DMS153 (cell line): ENCODE measurements around the gene PCDHB6.
"Not testable (repeated sequence)": the region's sequence is repeated elsewhere in the genome, so short reads cannot be mapped to it uniquely, and the experiment has no call there.

Source experiments
- DNase-seq: peaks from one replicate; lab custom pipeline; 2025; lab: John Stamatoyannopoulos, UW

The PCDHB6 gene

DNA sequence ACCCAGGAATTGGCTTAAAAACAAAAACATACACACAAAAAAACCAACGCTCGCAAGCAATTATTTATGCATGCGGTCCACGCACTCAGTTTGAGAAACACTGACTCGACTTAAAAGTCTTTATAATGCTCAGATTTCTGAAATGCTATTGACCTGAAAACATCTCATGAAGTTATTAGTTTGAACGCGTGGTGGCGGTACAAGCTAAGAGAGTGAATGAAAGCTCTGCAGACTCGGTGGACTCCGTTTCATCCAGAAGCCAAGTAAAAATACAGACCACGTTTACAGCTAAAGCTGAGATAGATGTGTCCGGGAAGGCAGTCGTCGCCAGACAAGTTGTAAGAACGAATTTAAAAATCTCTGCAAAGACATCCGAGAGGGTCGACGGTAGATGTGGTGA is at the start of gene PCDHB6:
Gene PCDHB6, plus strand, starts transcription at position 246 of the 400 bp plus-strand sequence. CDS start 201 bp downstream, outside the sequence.
- no peak for DNase-seq

DNA sequence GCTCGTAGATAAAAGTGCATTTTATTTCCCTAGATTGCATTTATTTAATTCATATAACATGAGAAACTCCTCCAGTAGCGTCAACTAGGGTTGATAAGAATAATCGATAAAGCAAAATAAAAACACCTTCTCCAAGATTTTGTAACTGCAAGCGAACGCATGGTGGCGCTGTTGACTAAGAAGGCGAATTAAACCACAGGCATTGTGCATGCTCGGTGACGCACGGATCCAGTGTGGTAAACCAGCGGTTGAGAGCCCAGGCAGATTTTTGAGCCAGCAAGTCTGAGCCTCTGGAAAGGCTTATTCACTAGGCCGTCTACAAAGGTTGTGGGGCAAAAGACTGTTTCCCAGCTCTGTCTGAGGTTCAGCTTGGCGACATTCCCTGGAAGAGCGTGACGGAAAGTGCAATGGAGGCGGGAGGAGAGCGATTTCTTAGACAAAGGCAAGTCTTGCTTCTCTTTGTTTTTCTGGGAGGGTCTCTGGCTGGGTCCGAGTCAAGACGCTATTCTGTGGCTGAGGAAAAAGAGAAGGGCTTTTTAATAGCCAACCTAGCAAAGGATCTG is 49.5 kb upstream of the PCDHB6 start, which contains the start of gene PCDHB3:
Gene PCDHB3, plus strand, starts transcription at position 231 of the 563 bp plus-strand sequence. Its CDS starts 177 bp downstream, at position 408.
- peak; percentile 64 for DNase-seq

DNA sequence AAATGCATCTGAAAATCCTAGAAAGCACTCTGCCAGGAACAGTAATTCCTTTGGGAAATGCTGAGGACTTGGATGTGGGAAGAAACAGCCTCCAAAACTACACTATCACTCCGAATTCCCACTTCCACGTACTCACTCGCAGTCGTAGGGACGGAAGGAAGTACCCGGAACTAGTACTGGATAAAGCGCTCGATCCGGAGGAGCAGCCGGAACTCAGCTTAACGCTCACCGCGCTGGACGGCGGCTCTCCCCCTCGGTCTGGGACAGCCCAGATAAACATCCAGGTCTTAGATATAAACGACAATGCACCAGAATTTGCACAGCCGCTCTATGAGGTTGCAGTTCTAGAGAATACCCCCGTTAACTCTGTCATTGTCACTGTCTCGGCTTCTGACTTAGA is 48.8 kb upstream of the PCDHB6 start:
- no peak for DNase-seq

DNA sequence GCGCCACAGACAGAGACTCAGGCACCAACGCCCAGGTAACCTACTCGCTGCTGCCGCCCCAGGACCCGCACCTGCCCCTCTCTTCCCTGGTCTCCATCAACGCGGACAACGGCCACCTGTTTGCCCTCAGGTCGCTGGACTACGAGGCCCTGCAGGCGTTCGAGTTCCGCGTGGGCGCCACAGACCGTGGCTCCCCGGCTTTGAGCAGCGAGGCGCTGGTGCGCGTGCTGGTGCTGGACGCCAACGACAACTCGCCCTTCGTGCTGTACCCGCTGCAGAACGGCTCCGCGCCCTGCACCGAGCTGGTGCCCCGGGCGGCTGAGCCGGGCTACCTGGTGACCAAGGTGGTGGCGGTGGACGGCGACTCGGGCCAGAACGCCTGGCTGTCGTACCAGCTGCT is 47.8 kb upstream of the PCDHB6 start:
- DNase-seq, result not testable (repeated sequence)

DNA sequence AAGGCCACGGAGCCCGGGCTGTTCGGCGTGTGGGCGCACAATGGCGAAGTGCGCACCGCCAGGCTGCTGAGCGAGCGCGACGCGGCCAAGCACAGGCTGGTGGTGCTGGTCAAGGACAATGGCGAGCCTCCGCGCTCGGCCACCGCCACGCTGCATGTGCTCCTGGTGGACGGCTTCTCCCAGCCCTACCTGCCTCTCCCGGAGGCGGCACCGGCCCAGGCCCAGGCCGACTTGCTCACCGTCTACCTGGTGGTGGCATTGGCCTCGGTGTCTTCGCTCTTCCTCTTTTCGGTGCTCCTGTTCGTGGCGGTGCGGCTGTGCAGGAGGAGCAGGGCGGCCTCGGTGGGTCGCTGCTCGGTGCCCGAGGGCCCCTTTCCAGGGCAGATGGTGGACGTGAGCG is 47.4 kb upstream of the PCDHB6 start:
- DNase-seq, result not testable (repeated sequence)

DNA sequence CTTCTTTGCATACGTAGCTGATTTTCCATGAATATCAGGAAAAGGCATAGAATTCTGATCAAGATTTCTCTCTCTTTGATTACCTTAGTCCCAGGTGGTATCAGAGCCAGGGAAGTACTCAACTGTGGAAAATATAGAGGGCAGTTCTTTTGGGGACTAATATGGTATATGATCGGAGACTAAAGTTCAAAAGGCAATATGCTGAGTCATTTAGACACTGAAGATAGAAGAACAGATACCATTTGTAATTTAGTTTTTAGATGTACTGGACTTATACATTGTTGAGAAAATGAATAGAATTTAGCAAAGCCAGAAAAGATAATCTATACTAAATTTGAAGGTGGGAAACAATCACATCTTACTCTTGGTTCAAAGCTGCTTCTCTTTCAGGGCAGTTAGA is 44.5 kb upstream of the PCDHB6 start:
- no peak for DNase-seq

DNA sequence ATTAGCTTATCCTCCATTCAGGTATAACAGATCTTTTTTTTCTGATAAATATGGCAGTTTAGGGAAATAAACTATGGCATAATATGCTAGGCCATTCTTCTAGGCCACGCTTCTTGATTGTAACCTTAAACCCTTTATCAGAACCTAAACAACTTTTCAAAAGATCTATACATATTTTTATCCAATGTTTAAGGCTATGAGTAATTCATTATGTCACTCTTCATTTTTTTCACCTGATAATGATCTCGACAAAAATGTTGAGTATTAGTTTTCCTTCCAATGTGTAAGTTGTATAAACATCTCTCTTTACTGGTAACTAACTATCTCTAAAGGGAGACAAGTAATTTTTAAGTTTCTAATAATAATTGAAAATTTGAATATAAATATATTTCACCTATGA is 30.6 kb upstream of the PCDHB6 start:
- no peak for DNase-seq

DNA sequence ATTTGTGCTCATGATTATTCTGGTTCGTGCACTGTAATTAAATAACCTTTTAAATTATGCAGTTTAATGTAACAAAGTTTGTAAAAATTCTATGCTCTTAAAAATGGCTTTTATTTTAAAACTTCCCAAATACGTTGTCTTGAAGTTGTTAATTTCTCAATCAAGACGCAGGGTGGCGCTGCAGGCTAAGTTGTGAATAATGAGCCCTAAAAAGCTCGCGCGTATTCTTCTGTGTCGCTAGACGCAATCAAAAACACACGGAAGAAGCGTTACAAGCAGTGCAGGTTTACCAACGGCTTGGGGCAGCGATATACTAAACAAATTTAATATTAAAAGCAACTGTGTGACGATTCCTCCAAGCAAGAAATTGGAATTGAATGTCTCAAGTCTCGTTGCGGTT is 28.3 kb upstream of the PCDHB6 start, which contains the start of gene PCDHB4:
Gene PCDHB4, plus strand, starts transcription at position 256 of the 400 bp plus-strand sequence. CDS start 181 bp downstream, outside the sequence.
- DNase-seq, result no peak

DNA sequence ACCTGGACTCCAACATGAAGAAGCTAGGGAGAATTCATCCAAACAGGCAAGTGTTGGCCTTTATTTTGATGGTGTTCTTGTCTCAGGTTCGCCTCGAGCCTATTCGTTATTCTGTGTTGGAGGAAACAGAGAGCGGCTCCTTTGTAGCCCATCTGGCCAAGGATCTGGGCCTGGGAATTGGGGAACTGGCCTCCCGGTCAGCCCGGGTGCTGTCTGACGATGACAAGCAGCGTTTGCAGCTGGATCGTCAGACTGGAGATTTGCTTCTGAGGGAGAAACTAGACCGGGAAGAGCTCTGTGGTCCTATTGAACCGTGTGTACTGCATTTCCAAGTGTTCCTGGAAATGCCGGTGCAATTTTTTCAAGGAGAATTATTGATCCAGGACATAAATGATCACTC is 27.9 kb upstream of the PCDHB6 start:
- DNase-seq, result no peak

DNA sequence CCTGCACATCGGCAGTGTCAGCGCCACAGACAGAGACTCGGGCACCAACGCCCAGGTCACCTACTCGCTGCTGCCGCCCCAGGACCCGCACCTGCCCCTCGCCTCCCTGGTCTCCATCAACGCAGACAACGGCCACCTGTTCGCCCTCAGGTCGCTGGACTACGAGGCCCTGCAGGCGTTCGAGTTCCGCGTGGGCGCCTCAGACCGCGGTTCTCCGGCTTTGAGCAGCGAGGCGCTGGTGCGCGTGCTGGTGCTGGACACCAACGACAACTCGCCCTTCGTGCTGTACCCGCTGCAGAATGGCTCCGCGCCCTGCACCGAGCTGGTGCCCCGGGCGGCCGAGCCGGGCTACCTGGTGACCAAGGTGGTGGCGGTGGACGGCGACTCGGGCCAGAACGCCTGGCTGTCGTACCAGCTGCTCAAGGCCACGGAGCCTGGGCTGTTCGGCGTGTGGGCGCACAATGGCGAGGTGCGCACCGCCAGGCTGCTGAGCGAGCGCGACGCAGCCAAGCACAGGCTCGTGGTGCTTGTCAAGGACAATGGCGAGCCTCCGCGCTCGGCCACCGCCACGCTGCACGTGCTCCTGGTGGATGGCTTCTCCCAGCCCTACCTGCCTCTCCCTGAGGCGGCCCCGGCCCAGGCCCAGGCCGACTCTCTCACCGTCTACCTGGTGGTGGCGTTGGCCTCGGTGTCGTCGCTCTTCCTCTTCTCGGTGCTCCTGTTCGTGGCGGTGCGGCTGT is 26.3 kb upstream of the PCDHB6 start:
- DNase-seq, result not testable (repeated sequence)

DNA sequence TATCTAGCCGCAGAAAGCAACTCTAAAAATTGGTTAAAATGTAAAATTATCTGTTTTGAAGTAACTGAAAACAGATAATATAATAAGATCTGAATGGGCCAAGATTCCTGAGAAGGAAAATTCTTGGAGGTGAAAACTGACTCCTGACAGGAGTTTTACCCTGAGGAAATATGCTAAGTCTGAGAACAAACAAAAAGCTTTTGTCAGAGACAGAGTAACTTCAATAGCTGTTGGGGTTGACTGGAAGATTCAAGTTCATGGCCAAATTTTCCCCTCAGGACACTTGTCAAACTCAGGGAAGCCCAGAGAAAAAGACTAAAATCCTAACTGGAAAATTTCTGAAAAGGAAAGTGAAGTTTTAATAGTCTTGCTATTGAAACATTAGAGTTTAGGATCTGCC is 22.6 kb upstream of the PCDHB6 start:
- no peak for DNase-seq

DNA sequence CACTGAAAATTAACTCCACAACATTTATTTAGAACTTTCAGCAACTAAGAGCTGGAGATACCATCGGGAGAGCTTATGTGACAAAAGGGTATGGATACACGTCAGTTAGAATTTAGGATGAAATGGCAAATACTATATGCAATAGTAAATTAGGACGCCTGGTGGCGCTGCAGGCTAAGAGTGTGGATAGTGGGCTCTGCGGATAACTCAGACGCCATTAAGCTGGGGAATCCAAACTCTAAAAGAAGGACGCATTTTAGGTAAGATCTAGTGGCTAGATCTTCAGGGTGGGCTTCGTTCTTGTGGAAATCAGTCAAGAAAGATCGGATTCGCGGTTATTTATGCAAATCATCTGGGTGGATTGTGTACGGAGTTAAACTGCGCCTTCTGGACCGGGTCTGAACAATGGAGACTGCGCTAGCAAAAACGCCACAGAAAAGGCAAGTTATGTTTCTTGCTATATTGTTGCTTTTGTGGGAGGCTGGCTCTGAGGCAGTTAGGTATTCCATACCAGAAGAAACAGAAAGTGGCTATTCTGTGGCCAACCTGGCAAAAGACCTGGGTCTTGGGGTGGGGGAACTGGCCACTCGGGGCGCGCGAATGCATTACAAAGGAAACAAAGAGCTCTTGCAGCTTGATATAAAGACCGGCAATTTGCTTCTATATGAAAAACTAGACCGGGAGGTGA is 14.7 kb upstream of the PCDHB6 start, which contains the start of gene PCDHB5:
Gene PCDHB5, plus strand, starts transcription at position 177 of the 688 bp plus-strand sequence. Its CDS starts 229 bp downstream, at position 406.
- no peak for DNase-seq

DNA sequence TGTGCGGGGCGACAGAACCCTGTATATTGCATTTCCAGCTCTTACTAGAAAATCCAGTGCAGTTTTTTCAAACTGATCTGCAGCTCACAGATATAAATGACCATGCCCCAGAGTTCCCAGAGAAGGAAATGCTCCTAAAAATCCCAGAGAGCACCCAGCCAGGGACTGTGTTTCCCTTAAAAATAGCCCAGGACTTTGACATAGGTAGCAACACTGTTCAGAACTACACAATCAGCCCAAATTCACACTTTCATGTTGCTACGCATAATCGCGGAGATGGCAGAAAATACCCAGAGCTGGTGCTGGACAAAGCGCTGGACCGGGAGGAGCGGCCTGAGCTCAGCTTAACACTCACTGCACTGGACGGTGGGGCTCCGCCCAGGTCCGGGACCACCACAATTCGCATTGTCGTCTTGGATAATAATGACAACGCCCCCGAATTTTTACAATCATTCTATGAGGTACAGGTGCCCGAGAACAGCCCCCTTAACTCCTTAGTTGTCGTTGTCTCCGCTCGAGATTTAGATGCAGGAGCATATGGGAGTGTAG is 14.1 kb upstream of the PCDHB6 start:
- DNase-seq, result no peak

DNA sequence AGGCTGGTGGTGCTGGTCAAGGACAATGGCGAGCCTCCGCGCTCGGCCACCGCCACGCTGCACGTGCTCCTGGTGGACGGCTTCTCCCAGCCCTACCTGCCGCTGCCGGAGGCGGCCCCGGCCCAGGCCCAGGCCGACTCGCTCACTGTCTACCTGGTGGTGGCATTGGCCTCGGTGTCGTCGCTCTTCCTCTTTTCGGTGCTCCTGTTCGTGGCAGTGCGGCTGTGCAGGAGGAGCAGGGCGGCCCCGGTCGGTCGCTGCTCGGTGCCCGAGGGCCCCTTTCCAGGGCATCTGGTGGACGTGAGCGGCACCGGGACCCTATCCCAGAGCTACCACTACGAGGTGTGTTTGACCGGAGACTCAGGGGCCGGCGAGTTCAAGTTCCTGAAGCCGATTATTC is 12.5 kb upstream of the PCDHB6 start:
- DNase-seq, result not testable (repeated sequence)

DNA sequence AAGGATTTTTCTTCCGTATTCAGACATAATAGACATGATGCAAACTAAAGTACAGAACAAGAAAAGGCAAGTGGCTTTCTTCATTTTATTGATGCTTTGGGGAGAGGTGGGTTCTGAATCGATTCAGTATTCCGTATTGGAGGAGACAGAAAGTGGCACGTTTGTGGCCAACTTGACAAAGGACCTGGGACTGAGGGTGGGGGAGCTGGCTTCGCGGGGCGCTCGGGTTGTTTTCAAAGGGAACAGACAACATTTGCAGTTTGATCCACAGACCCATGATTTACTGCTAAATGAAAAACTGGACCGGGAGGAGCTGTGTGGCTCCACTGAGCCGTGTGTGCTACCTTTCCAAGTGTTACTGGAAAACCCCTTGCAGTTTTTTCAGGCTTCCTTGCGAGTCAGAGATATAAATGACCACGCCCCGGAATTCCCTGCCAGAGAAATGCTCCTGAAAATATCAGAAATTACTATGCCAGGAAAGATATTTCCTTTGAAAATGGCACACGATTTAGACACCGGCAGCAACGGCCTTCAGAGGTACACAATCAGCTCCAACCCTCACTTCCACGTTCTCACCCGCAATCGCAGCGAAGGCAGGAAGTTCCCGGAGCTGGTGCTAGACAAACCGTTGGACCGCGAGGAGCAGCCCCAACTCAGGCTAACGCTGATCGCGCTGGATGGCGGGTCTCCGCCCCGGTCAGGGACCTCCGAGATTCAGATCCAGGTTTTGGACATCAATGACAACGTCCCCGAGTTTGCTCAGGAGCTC is 551 bp downstream of the PCDHB6 start:
- DNase-seq, result no peak

DNA sequence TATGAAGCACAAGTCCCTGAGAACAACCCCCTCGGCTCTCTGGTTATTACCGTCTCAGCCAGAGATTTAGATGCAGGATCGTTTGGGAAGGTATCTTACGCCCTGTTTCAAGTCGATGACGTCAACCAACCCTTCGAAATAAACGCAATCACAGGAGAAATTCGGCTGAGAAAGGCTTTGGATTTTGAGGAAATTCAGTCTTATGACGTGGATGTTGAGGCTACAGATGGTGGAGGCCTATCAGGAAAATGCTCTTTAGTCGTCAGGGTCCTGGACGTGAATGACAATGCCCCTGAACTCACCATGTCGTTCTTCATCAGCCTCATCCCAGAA is 1.1 kb downstream of the PCDHB6 start:
- DNase-seq, result no peak

DNA sequence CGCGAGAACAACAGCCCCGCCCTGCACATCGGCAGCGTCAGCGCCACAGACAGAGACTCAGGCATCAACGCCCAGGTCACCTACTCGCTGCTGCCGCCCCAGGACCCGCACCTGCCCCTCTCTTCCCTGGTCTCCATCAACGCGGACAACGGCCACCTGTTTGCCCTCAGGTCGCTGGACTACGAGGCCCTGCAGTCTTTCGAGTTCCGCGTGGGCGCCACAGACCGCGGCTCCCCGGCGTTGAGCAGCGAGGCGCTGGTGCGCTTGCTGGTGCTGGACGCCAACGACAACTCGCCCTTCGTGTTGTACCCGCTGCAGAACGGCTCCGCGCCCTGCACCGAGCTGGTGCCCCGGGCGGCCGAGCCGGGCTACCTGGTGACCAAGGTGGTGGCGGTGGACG is 1.8 kb downstream of the PCDHB6 start:
- DNase-seq, result not testable (repeated sequence)

DNA sequence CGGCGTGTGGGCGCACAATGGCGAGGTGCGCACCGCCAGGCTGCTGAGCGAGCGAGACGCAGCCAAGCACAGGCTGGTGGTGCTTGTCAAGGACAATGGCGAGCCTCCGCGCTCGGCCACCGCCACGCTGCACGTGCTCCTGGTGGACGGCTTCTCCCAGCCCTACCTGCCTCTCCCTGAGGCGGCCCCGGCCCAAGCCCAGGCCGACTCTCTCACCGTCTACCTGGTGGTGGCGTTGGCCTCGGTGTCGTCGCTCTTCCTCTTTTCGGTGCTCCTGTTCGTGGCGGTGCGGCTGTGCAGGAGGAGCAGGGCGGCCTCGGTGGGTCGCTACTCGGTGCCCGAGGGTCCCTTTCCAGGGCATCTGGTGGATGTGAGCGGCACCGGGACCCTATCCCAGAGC is 2.2 kb downstream of the PCDHB6 start:
- DNase-seq, result not testable (repeated sequence)

DNA sequence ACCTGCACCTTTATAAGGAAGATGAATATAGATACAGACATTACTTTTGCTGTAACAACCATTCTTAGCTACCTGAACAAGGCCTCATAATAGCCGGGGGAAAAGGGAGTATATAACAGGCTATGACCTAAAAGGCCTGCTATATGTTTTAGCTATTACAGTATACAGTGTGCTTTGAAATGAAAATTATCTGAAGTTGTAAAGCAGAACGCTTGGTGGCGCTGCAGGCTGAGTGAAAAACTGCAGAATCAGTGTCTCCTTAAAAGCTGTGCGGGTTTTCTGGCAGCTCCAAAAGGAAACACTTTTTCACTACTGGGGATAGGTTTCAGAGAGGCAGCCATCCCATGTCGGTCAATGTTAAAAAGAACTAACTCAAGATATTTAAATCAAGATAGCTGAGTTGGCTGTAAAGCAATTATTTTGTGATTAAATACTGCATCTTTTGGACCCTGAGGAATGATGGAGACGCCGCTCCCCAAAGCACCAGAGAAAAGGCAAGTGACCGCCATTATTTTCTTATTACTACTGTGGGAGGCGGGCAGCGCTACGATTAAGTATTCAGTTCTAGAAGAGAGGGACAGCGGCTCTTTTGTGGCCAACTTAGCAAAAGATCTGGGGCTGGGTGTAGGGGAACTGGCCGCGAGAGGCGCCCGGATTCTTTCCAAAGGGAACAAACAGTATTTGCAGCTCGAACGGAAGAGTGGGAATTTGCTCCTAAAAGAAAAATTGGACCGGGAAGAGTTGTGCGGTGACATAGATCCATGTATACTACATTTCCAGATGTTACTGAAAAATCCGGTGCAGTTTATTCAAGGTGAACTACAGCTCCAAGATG is 5.9 kb downstream of the PCDHB6 start:
- DNase-seq, result no peak

DNA sequence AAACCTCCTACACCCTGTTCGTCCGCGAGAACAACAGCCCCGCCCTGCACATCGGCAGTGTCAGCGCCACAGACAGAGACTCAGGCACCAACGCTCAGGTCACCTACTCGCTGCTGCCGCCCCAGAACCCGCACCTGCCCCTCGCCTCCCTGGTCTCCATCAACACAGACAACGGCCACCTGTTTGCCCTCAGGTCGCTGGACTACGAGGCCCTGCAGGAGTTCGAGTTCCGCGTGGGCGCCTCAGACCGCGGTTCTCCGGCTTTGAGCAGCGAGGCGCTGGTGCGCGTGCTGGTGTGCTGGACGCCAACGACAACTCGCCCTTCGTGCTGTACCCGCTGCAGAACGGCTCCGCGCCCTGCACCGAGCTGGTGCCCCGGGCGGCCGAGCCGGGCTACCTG is 7.5 kb downstream of the PCDHB6 start:
- DNase-seq, result not testable (repeated sequence)

DNA sequence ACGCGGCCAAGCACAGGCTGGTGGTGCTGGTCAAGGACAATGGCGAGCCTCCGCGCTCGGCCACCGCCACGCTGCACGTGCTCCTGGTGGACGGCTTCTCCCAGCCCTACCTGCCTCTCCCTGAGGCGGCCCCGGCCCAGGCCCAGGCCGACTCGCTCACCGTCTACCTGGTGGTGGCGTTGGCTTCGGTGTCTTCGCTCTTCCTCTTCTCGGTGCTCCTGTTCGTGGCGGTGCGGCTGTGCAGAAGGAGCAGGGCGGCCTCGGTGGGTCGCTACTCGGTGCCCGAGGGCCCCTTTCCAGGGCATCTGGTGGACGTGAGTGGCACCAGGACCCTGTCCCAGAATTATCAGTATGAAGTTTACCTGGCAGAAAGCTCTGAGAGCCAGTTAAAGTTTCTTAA is 8.0 kb downstream of the PCDHB6 start:
- DNase-seq, result not testable (repeated sequence)
